ENCODE measurements around the gene SLC51A.

DNA sequence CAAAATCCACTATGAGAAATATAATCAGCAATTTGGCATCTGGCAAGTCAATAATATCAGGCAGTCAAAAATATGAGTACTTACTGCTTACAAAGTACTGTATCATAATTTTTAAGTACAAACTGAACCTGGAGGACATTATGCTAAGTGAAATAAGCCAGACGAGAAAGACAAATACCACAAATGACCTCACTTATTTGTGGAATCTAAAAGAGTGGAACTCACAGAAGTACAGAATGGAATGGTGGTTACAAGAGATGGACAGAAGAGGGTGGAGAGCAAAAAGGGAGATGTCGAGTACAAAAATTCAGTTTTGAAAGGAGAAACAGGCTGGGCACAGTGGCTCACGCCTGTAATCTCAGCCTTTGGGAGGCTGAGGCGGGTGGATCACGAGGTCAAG is 58.8 kb downstream of the SLC51A start:
- no peak for TF ChIP-seq EZH2 (IDR thresholded peaks at IDR 0.05; ENCODE audit: insufficient read depth, poor library complexity, severe bottlenecking)
- TF ChIP-seq EZH2phosphoT487 (IDR thresholded peaks at IDR 0.05; ENCODE audit: insufficient read depth, low read depth), result no peak

All from GM23248 (cell line).